Lung (tissue), 12 donors: ENCODE data around the gene CATSPERE. TPM values are rescaled to one million over a fixed set of nuclear protein-coding genes. Genes with fewer than 3 reads are reported as not detected.

Source experiments
- ATAC-seq: fragments of 200-7000 bp; cut with Tn5 transposase; one replicate; pipeline ENCODE4 v1.9.1; 2020; ENCODE audit warnings: moderate number of reproducible peaks; ENCODE audit not compliant: insufficient read depth, low FRiP score
- DNase-seq, 3 donors: peaks; one replicate each; pipeline ENCODE4 v3.0.0-alpha.2; 2013 to 2017
- H3K27ac ChIP-seq, 2 donors: one replicate each; pipeline ENCODE4 v1.5.1; 2013; ENCODE audit warnings: mild to moderate bottlenecking in 2 of 2, moderate library complexity in 2 of 2, control low read depth in 1 of 2, inconsistent platforms in 1 of 2, low read depth in 1 of 2, low read length in 1 of 2
- H3K27me3 ChIP-seq, 3 donors: one replicate each; pipeline ENCODE4 v1.5.1; 2013; ENCODE audit warnings: low read length in 2 of 3; ENCODE audit not compliant: control insufficient read depth in 3 of 3, insufficient read depth in 3 of 3
- H3K36me3 ChIP-seq, 4 donors: one replicate each; pipeline ENCODE4 v1.5.1; 2013; ENCODE audit warnings: low read length in 4 of 4, mild to moderate bottlenecking in 1 of 4, moderate library complexity in 1 of 4; ENCODE audit not compliant: control insufficient read depth in 4 of 4, insufficient read depth in 4 of 4
- H3K4me1 ChIP-seq, 5 donors: one replicate each; pipeline ENCODE4 v1.5.1; 2013; ENCODE audit warnings: low read length in 5 of 5, mild to moderate bottlenecking in 2 of 5, moderate library complexity in 1 of 5; ENCODE audit not compliant: control insufficient read depth in 5 of 5, insufficient read depth in 5 of 5
- H3K4me3 ChIP-seq: one replicate; pipeline ENCODE4 v1.5.1; 2013; ENCODE audit warnings: mild to moderate bottlenecking, control low read depth, moderate library complexity
- H3K9ac ChIP-seq, 2 donors: one replicate each; pipeline ENCODE4 v1.5.1; 2013; ENCODE audit warnings: low read length in 2 of 2, control low read depth in 1 of 2; ENCODE audit not compliant: insufficient read depth in 1 of 2
- H3K9me3 ChIP-seq, 4 donors: one replicate each; pipeline ENCODE4 v1.5.1; 2013; ENCODE audit warnings: low read length in 3 of 4, mild to moderate bottlenecking in 1 of 4, moderate library complexity in 1 of 4; ENCODE audit not compliant: control insufficient read depth in 4 of 4, insufficient read depth in 3 of 4
- WGBS, 2 donors: extraction: QIAGEN DNeasy Blood & Tissue Kit; methylation state at CpG; one replicate each; pipeline ENCODE4 v1.1.7; 2013; 5-methylcytosine and 5-hydroxymethylcytosine counted together
- polyA plus RNA-seq, 2 donors: library from polyadenylated mRNA; stranded (reverse); fragments of 200-250 nt; gene quantifications; one replicate each; pipeline ENCODE4 v1.2.1, GENCODE V29; 2013
- total RNA-seq, 2 donors: library from RNA; depleted of rRNA in 1 of 2; stranded (reverse); fragments of >200 nt in 1 of 2; gene quantifications; one replicate each; pipeline ENCODE4 v1.2.1, GENCODE V29; 2014 to 2021
- TF ChIP-seq, protein P1 (sequence below): IDR thresholded peaks from 2 replicates; pipeline ENCODE4 v1.5.1; 2012; ENCODE audit warnings: mild to moderate bottlenecking; ENCODE audit errors: control extremely low read depth, extremely low read depth
- donor health status: control.
- donor health status: control.
- donor health status: Bipolar disorder and iron deficiency.
- donor health status: healthy.
- donor health status: DM: yes; HTN: yes; CAD: no.

Gene CATSPERE
- total and polyA plus RNA-seq, 4 donors = 0.30 to 2.7 (median 1.4) TPM

DNA sequence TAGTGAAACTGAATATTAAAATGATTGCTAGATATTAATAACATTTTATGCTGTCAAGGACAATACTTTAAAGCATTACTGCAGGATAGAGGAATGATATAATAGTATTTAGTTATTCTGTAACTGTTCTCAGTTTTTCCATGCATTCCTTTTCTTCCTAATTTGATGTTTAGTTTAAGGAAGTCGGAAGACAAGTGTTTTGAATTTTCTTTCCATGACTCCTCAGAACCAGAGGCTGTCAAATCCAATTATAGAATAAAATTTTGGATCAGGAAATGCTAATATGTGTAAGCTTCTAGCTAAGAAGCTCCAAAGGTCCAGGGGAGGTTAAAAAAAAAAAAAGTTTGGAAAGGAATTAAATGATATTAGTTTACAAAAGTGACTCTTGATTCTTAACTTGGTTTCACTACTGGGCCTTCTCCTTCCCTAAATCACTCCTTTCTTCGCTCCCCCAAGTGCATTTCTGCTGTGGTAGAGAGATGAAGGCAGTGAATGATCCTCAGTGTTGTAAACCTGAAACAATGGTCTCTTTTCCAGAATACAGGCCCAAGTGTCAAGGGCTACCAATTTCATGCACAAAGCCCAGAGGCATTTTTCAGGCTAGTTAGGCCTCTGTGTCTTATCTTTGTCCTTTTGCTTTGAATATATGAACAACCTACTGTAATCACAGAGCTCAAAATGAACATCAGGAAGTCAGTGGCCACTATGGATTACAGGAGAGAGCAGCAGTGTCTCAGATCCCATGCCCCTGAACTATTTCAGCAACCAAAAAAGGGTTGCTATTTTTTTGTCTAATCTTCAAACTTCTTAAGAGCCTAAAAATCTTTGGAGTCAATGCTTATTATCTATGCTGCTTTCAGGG lies 15.5 kb upstream of the CATSPERE start:
- peaks cover 7 to 29% (median 13%) of the 10 kb centered on the region in 5 donors for H3K4me1 ChIP-seq

DNA sequence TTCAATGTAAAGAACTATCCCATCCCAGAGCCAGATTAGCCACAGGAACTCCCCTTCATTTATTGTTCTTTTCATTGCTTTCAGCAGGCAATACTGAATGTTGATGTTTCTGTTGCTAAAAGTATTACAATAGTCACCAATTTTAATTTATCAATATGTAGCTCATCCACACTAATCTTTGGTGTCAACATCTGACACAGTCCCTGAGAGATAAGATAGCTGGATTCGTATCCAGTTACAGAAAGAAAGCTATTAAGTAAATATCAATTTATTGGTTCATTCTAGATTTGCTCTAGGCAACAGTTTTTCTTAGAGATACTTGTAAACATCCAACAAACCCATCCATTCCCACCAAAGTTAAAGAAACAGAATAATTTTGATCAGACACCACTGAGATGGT lies 14.0 kb upstream of the CATSPERE start:
- no peak for ATAC-seq
- no peak for DNase-seq
- no peak overlapping the region for H3K27ac ChIP-seq
- H3K4me3 ChIP-seq = no peak overlapping the region
- H3K36me3 ChIP-seq = peaks cover 0 to 5% (median under 1%) of the 10 kb centered on the region in 4 donors
- TF ChIP-seq, protein P1, sequence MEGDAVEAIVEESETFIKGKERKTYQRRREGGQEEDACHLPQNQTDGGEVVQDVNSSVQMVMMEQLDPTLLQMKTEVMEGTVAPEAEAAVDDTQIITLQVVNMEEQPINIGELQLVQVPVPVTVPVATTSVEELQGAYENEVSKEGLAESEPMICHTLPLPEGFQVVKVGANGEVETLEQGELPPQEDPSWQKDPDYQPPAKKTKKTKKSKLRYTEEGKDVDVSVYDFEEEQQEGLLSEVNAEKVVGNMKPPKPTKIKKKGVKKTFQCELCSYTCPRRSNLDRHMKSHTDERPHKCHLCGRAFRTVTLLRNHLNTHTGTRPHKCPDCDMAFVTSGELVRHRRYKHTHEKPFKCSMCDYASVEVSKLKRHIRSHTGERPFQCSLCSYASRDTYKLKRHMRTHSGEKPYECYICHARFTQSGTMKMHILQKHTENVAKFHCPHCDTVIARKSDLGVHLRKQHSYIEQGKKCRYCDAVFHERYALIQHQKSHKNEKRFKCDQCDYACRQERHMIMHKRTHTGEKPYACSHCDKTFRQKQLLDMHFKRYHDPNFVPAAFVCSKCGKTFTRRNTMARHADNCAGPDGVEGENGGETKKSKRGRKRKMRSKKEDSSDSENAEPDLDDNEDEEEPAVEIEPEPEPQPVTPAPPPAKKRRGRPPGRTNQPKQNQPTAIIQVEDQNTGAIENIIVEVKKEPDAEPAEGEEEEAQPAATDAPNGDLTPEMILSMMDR = no peak
- no peaks in the 10 kb centered on the region for H3K27me3 ChIP-seq
- H3K4me1 ChIP-seq = peaks cover 7 to 32% (median 13%) of the 10 kb centered on the region in 5 donors
- 82 to 97% methylated on average over 1 of the region's 1 CpG for WGBS, 2 donors
- no peaks in the 10 kb centered on the region for H3K9me3 ChIP-seq
- H3K9ac ChIP-seq = no peak overlapping the region

More for the DNA sequence above, 15.5 kb upstream of the CATSPERE start:
- DNase-seq (no peak), ATAC-seq (no peak)
- Histone ChIP-seq H3K27me3 (no peaks in the 10 kb centered on the region), H3K36me3 (peaks cover 0 to 2% (median 0%) of the 10 kb centered on the region in 4 donors), H3K9ac (no peak overlapping the region), H3K9me3 (no peaks in the 10 kb centered on the region), H3K27ac (no peak overlapping the region), H3K4me3 (no peak overlapping the region)
- TF ChIP-seq, protein P1 = no peak
- WGBS, 2 donors = 66 to 68% methylated on average over 2 of the region's 2 CpGs

DNA sequence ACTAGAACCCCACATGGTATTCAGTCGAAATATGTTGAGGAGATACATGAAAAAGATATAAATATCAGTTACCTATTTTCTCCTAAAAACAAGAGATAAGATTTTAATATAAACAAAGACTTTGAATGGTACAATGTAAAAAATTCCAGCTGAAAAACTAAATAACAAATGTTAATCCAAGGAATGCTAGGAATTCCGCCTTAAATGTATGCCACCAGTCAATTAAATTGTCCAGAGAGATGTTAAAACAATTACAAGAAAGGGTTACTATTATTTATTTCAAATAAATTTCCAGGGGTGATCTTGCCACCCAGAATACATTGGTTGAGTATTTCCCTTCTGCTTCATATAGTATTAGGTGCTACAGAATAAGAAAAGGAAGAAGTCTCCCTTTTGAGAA lies 13.5 kb upstream of the CATSPERE start:
- H3K4me1 ChIP-seq = peaks cover 7 to 32% (median 13%) of the 10 kb centered on the region in 5 donors
- DNase-seq = no peak
- H3K27me3 ChIP-seq = no peaks in the 10 kb centered on the region
- WGBS, 2 donors = 93 to 94% methylated on average over 2 of the region's 2 CpGs
- TF ChIP-seq, protein P1 = no peak
- no peaks in the 10 kb centered on the region for H3K9me3 ChIP-seq
- no peak overlapping the region for H3K9ac ChIP-seq
- H3K4me3 ChIP-seq = no peak overlapping the region
- no peak for ATAC-seq
- peaks cover 0 to 5% (median under 1%) of the 10 kb centered on the region in 4 donors for H3K36me3 ChIP-seq
- H3K27ac ChIP-seq = no peak overlapping the region
